ENCODE results near the gene SPATA4.

GRCh38 chr4:176156656-176157055 lies 38.7 kb downstream of the SPATA4 start:
- TF ChIP-seq POLR2AphosphoS5 (IDR thresholded peaks at IDR 0.05; ENCODE audit: low read depth, low read length) (no peak), EZH2phosphoT487 (IDR thresholded peaks at IDR 0.05; ENCODE audit: borderline replicate concordance, low read depth) (no peak)

Data from SK-N-SH (cell line).